ENCODE results near the gene CERT1.

GRCh38 chr5:75521195-75521594, 9.8 kb upstream of the CERT1 start:
- no peak for TF ChIP-seq ELF4 (IDR thresholded peaks at IDR 0.05)
- TF ChIP-seq NFRKB (IDR thresholded peaks at IDR 0.05): no peak
- no peak for TF ChIP-seq SP1 (IDR thresholded peaks at IDR 0.05)
- TF ChIP-seq FOXK2 (IDR thresholded peaks at IDR 0.05): no peak
- TF ChIP-seq FOXM1 (IDR thresholded peaks at IDR 0.05; ENCODE audit: borderline replicate concordance): no peak
- TF ChIP-seq HDGF (IDR thresholded peaks at IDR 0.05; ENCODE audit: borderline replicate concordance): no peak
- no peak for TF ChIP-seq LEF1 (IDR thresholded peaks at IDR 0.05; ENCODE audit: borderline replicate concordance)
- TF ChIP-seq TARDBP (IDR thresholded peaks at IDR 0.05): no peak
- no peak for TF ChIP-seq ARNT (IDR thresholded peaks at IDR 0.05)
- no peak for TF ChIP-seq PKNOX1 (IDR thresholded peaks at IDR 0.05)
- no peak for TF ChIP-seq ZNF384 (IDR thresholded peaks at IDR 0.05)

Data from HEK293T (cell line).